Progenitor cell of endocrine pancreas (in vitro differentiated cells): ENCODE measurements around the gene SPINK2. TPM values are rescaled to one million over a fixed set of nuclear protein-coding genes. Genes with fewer than 3 reads are reported as not detected.

Source experiments
- DNase-seq: peaks from one replicate; pipeline ENCODE4 v3.0.0; 2021; ENCODE audit warnings: low spot score; ENCODE audit not compliant: unreplicated experiment
- H3K27ac Mint-ChIP-seq: 2 replicates; pipeline ENCODE4 v1.8.0; 2021; ENCODE audit warnings: mild to moderate bottlenecking, moderate library complexity, mixed read lengths
- H3K27me3 Mint-ChIP-seq: 2 replicates; pipeline ENCODE4 v1.8.0; 2021; ENCODE audit warnings: mixed read lengths
- H3K36me3 Mint-ChIP-seq: 2 replicates; pipeline ENCODE4 v1.8.0; 2022; ENCODE audit warnings: mixed read lengths; ENCODE audit not compliant: insufficient read depth
- H3K4me1 Mint-ChIP-seq: 2 replicates; pipeline ENCODE4 v1.8.0; 2021; ENCODE audit warnings: low read depth, mixed read lengths
- H3K4me3 Mint-ChIP-seq: 2 replicates; pipeline ENCODE4 v1.8.0; 2021; ENCODE audit warnings: low read depth, mild to moderate bottlenecking, moderate library complexity, mixed read lengths
- H3K9me3 Mint-ChIP-seq: 2 replicates; pipeline ENCODE4 v1.8.0; 2021; ENCODE audit warnings: low read depth, mixed read lengths
- CTCF ChIP-seq: fragments of 200-600 bp; sonication (generic); IDR thresholded peaks from one replicate; pipeline ENCODE4 v1.5.0; 2021; ENCODE audit warnings: antibody characterized with exemption, mild to moderate bottlenecking; ENCODE audit not compliant: unreplicated experiment
- total RNA-seq: library from RNA; stranded (reverse); gene quantifications from 2 replicates; pipeline ENCODE4 v1.2.1, GENCODE V29; 2021

The SPINK2 gene
- total RNA-seq, 1 donor from 2014 or later, result not detected

GRCh38 chr4:56843421-56843899 is 22.0 kb upstream of the SPINK2 start:
- H3K27me3 Mint-ChIP-seq, result no peaks in the 10 kb centered on the region
- H3K27ac Mint-ChIP-seq, result no peak overlapping the region
- H3K36me3 Mint-ChIP-seq, result no peaks in the 10 kb centered on the region
- no peak for DNase-seq
- no peaks in the 10 kb centered on the region for H3K4me1 Mint-ChIP-seq
- no peak for TF ChIP-seq CTCF
- no peak overlapping the region for H3K4me3 Mint-ChIP-seq
- no peaks in the 10 kb centered on the region for H3K9me3 Mint-ChIP-seq

- Mint-ChIP-seq H3K27me3 (no peaks in the 10 kb centered on the region), H3K36me3 (no peaks in the 10 kb centered on the region), H3K4me1 (no peaks in the 10 kb centered on the region), H3K27ac (no peak overlapping the region), H3K4me3 (no peak overlapping the region), H3K9me3 (no peaks in the 10 kb centered on the region)
- DNase-seq, result no peak
- TF ChIP-seq CTCF, result no peak
Observed at GRCh38 chr4:56840559-56840958, 19.1 kb upstream of the SPINK2 start.

GRCh38 chr4:56828784-56829535 is 7.5 kb upstream of the SPINK2 start:
- DNase-seq, result no peak
- Mint-ChIP-seq H3K27me3 (peaks cover 9% of the 10 kb centered on the region), H3K27ac (no peak overlapping the region), H3K36me3 (no peaks in the 10 kb centered on the region), H3K4me3 (no peak overlapping the region), H3K4me1 (no peaks in the 10 kb centered on the region), H3K9me3 (no peaks in the 10 kb centered on the region)
- no peak for TF ChIP-seq CTCF

- H3K9me3 Mint-ChIP-seq, result no peaks in the 10 kb centered on the region
- TF ChIP-seq CTCF, result no peak
- no peaks in the 10 kb centered on the region for H3K4me1 Mint-ChIP-seq
- peaks cover 46% of the 10 kb centered on the region for H3K27me3 Mint-ChIP-seq
- no peak for DNase-seq
- H3K36me3 Mint-ChIP-seq, result no peaks in the 10 kb centered on the region
- H3K4me3 Mint-ChIP-seq, result no peak overlapping the region
- H3K27ac Mint-ChIP-seq, result no peak overlapping the region
Observed at GRCh38 chr4:56823933-56824600, 2.6 kb upstream of the SPINK2 start.

GRCh38 chr4:56818797-56819196 is 2.7 kb downstream of the SPINK2 start:
- Mint-ChIP-seq H3K4me3 (no peak overlapping the region), H3K27ac (no peak overlapping the region), H3K9me3 (no peaks in the 10 kb centered on the region), H3K36me3 (no peaks in the 10 kb centered on the region), H3K27me3 (peaks cover 49% of the 10 kb centered on the region), H3K4me1 (no peaks in the 10 kb centered on the region)
- no peak for TF ChIP-seq CTCF
- DNase-seq, result no peak
